HG02973 (cell line): ENCODE measurements around the gene TIRAP.

ENCODE experiments used
- ATAC-seq: cut with Tn5 transposase; IDR thresholded peaks from one replicate; pipeline ENCODE4 v1.9.1; 2021; ENCODE audit warnings: moderate library complexity; ENCODE audit not compliant: unreplicated experiment

TIRAP gene

DNA sequence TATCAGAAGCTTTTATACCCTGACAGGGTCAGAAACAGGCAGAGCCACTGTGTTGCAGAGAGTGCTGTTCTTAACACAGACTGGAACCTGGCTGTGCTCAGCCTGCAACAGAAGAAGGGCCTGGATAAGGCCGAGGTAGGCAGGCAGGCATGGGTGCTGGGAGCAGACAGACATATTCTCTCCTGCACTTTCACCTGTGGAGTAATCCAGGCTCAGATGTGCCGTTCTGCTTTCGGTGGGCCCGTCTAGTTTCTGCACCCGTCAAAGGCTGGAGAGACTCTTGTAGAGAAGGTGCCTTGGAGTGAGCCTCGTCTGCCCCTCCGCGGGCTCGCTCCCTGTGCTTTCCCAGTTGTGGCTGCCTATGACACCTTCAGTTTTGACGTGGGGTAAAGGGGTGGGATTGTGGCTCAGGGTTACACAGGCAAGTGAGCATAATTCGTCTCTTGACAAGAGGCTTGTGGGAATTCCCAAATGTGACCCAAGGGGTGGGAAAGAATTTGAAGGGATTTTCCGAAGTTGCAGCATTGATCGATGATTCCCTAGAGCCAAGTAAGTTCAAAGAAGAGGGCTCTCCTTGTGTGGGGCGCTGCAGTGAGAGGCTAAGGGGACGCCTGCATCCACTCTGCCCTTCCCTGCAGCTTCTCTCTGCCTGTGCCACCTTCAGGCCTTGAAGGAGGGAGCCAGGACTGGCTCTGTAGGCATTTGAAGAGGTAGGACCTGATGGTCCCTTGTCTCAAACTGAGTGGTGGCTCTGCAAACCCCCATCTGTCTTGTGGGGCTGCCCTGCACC, 56.4 kb downstream of the TIRAP start:
- no peak for ATAC-seq

GRCh38 chr11:126339863-126340434, 57.1 kb downstream of the TIRAP start:
- no peak for ATAC-seq

DNA sequence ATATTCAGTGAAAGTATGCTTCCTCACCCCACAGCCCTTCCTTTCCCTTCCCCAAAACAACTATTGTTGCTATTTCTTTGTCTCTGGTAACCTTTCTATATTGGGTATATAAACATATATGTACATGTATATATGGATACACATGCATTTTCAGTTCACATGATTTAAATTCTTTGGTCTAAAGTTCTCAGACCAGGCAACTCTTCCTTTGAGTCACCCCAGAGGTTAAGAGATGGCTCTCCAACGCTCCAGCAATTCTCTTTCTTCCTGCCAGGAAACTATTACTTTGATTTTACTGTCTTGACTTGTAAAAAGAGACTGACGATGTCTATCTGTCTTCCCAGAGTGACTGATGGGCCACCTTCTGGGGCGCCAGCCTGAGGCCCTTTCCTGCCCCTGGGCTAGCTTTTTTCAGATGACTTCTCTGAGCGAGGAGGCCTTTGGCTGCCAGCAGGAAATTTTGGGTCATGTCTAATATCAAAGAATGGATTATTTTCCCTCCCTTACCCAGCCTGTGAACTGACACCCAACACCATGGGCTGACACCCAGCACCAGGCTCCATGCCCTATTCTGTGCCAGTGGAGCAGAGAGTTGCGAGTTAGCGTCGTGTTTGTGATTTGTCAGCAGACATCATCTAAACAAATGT, 58.2 kb downstream of the TIRAP start:
- no peak for ATAC-seq

- no peak for ATAC-seq
Measured at GRCh38 chr11:126341760-126342161, 58.9 kb downstream of the TIRAP start.

- no peak for ATAC-seq
Measured at GRCh38 chr11:126343051-126343450, 60.2 kb downstream of the TIRAP start.
